Nephron progenitor cell (in vitro differentiated cells): Measurements from ENCODE around the gene CHPF.

ENCODE experiments used
- DNase-seq: peaks from one replicate; pipeline ENCODE4 v3.0.0; 2021
- H3K27ac Mint-ChIP-seq: 2 replicates; pipeline ENCODE4 v1.8.0; 2021; ENCODE audit warnings: mild to moderate bottlenecking, moderate library complexity, mixed read lengths
- H3K27me3 Mint-ChIP-seq: 2 replicates; pipeline ENCODE4 v1.8.0; 2021; ENCODE audit warnings: mild to moderate bottlenecking, low read depth, mixed read lengths; ENCODE audit not compliant: poor library complexity
- H3K36me3 Mint-ChIP-seq: 2 replicates; pipeline ENCODE4 v1.8.0; 2021; ENCODE audit warnings: low read depth, mixed read lengths
- H3K4me1 Mint-ChIP-seq: 2 replicates; pipeline ENCODE4 v1.8.0; 2021; ENCODE audit warnings: mixed read lengths
- H3K4me3 Mint-ChIP-seq: 2 replicates; pipeline ENCODE4 v1.8.0; 2021; ENCODE audit warnings: mild to moderate bottlenecking, moderate library complexity, mixed read lengths
- H3K9me3 Mint-ChIP-seq: 2 replicates; pipeline ENCODE4 v1.8.0; 2021; ENCODE audit warnings: mild to moderate bottlenecking, moderate library complexity, mixed read lengths
- TF ChIP-seq, protein P1 (sequence below): fragments of 200-600 bp; sonication (generic); IDR thresholded peaks from 2 replicates; pipeline ENCODE4 v1.5.0; 2021; ENCODE audit warnings: antibody characterized with exemption

The CHPF gene, protein sequence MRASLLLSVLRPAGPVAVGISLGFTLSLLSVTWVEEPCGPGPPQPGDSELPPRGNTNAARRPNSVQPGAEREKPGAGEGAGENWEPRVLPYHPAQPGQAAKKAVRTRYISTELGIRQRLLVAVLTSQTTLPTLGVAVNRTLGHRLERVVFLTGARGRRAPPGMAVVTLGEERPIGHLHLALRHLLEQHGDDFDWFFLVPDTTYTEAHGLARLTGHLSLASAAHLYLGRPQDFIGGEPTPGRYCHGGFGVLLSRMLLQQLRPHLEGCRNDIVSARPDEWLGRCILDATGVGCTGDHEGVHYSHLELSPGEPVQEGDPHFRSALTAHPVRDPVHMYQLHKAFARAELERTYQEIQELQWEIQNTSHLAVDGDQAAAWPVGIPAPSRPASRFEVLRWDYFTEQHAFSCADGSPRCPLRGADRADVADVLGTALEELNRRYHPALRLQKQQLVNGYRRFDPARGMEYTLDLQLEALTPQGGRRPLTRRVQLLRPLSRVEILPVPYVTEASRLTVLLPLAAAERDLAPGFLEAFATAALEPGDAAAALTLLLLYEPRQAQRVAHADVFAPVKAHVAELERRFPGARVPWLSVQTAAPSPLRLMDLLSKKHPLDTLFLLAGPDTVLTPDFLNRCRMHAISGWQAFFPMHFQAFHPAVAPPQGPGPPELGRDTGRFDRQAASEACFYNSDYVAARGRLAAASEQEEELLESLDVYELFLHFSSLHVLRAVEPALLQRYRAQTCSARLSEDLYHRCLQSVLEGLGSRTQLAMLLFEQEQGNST

DNA sequence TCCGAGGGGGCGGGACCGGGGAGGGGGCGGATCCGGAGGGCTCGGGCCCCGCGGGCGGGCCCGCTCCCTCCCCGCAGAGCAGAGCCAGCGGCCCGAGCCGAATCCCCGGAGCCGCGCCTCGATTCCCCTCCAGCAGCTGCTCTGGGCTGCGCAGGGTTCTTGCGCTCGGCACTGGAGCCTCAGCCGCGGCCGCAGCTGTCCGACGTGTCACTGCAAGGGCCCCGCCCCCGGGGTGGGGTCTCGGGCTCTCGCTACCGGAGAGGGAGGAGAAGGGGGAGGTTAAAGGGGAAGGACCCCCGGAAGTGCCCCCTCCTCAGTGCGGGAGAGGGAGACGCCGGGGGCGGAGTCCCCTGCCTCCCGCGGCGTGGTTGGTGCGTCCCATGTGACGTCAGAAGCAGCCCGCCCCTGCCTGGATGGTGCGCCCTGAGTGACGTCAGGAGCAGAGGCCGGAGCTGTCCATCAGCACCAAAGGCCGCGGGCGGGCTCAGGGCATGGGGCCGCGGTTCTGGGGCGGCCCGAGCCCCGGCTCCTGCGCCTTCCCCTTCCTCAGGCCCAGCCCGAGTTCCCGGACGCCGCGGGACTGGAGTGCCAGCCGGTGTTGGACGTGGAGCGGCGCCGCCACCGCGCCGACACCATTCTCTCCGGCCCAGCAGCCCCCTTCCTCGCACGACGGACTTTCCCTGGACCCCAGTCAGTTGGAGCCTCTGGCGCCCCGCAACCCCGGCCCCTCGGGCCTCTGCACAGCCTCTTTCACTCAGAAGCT lies at the start of gene CHPF, which contains the start of gene TMEM198:
Gene CHPF, minus strand, starts transcription at position 214 of the 763 bp plus-strand sequence. CDS start 271 bp downstream, outside the sequence.
Gene TMEM198, plus strand, starts transcription at position 433 of the 763 bp plus-strand sequence. CDS start 700 bp downstream, outside the sequence.
- H3K9me3 Mint-ChIP-seq = no peaks in the 10 kb centered on the region
- H3K4me3 Mint-ChIP-seq = peak within 1 kb of the TSS; percentile 89
- peaks cover 49% of the 10 kb centered on the region for H3K27me3 Mint-ChIP-seq
- H3K4me1 Mint-ChIP-seq = peaks cover 30% of the 10 kb centered on the region
- peak; percentile 98 for DNase-seq
- TF ChIP-seq, protein P1, sequence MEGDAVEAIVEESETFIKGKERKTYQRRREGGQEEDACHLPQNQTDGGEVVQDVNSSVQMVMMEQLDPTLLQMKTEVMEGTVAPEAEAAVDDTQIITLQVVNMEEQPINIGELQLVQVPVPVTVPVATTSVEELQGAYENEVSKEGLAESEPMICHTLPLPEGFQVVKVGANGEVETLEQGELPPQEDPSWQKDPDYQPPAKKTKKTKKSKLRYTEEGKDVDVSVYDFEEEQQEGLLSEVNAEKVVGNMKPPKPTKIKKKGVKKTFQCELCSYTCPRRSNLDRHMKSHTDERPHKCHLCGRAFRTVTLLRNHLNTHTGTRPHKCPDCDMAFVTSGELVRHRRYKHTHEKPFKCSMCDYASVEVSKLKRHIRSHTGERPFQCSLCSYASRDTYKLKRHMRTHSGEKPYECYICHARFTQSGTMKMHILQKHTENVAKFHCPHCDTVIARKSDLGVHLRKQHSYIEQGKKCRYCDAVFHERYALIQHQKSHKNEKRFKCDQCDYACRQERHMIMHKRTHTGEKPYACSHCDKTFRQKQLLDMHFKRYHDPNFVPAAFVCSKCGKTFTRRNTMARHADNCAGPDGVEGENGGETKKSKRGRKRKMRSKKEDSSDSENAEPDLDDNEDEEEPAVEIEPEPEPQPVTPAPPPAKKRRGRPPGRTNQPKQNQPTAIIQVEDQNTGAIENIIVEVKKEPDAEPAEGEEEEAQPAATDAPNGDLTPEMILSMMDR = no peak
- H3K27ac Mint-ChIP-seq = no peak within 1 kb of the TSS
- H3K36me3 Mint-ChIP-seq = peaks cover 6% of the 10 kb centered on the region

DNA sequence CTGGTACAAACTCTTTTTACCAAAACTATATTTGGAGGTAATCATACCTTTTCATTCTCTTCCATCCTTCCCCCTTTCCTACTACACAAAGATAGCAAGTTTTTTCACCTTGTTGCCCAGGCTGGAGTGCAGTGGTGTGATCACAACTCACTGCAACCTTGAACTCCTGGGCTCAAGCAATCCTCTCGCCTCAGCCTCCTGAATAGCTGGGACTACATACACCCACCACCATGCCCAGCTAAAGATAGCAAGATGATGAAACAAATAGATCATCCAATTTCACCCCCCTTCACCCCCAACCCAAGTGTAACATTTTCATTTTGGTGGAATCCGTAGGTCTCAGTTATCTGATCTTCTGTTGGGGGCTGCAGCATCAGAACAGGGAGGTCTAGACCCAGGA lies 49.5 kb upstream of the CHPF start:
- TF ChIP-seq, protein P1 = no peak
- H3K27ac Mint-ChIP-seq = no peak overlapping the region
- peaks cover 34% of the 10 kb centered on the region for H3K27me3 Mint-ChIP-seq
- no peak for DNase-seq
- no peak overlapping the region for H3K4me3 Mint-ChIP-seq
- H3K4me1 Mint-ChIP-seq = peaks cover 49% of the 10 kb centered on the region
- H3K36me3 Mint-ChIP-seq = no peaks in the 10 kb centered on the region
- no peaks in the 10 kb centered on the region for H3K9me3 Mint-ChIP-seq

DNA sequence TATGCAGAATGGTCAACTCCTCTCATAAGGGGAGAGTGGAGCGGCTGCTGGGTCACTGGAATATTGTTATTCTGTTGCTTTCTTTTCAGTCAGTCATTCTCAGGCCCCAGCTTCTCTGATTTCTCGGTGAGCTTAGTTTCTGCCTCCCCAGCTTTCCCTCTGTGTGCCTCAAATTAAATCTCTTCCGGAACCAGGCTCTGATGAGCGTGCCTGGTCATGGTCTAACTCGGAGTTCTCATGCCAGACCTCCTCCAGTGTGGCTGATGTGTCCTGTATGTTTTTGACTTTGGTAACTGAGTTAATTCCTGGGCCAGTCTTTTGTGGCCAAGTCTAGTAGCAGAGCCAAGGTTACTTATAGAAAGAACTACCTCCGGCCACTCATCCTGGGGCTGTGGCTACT lies 49.1 kb upstream of the CHPF start:
- Mint-ChIP-seq H3K27ac (peak overlapping the region; percentile 11), H3K27me3 (peaks cover 37% of the 10 kb centered on the region), H3K9me3 (no peaks in the 10 kb centered on the region), H3K4me1 (peaks cover 47% of the 10 kb centered on the region), H3K4me3 (no peak overlapping the region), H3K36me3 (no peaks in the 10 kb centered on the region)
- DNase-seq = no peak
- TF ChIP-seq, protein P1 = no peak

DNA sequence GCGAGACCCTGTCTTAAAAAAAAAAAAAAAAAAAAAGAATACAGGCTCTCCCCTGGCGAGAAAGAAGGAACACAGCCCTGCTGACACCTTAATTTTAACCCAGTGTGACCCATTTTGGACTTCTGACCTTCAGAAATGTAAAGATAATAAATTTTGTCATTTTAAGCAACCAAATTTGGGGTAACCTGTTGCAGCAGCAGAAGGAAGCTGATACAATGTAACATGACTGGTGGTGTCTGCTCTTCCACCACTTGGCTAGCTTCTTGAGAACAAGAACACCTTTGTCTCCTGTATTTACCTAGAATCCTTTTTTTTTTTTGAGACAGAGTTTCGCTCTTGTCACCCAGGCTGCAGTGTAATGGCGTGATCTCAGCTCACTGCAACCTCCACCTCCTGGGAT lies 47.5 kb upstream of the CHPF start:
- Mint-ChIP-seq H3K27ac (no peak overlapping the region), H3K4me3 (no peak overlapping the region), H3K36me3 (no peaks in the 10 kb centered on the region), H3K27me3 (peaks cover 44% of the 10 kb centered on the region), H3K9me3 (no peaks in the 10 kb centered on the region), H3K4me1 (peaks cover 33% of the 10 kb centered on the region)
- no peak for DNase-seq
- TF ChIP-seq, protein P1 = no peak

DNA sequence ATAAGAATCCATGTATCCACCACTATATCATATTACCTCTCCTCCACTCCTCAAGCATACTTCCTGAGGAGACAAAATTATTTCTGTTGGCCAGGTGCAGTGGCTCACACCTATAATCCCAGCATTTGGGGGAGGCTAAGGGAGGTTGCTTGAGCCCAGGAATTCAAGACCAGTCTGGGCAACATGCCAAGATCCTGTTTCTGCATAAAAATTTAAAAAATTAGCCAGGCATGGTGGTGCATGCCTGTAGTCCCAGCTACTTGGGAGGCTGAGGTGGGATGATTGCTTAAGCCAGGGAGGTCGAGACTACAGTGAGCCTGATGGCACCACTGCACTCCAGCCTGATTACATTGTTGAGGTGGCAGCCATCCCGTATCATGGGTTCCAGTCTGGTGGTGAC lies 37.7 kb upstream of the CHPF start:
- no peak for DNase-seq
- Mint-ChIP-seq H3K4me1 (peaks cover 37% of the 10 kb centered on the region), H3K4me3 (no peak overlapping the region), H3K27ac (no peak overlapping the region), H3K36me3 (no peaks in the 10 kb centered on the region), H3K27me3 (peaks cover 41% of the 10 kb centered on the region), H3K9me3 (no peaks in the 10 kb centered on the region)
- TF ChIP-seq, protein P1 = no peak
